Gastrocnemius medialis (tissue), 4 donors: Measurements from ENCODE around the gene CNIH3. TPM values are rescaled to one million over a fixed set of nuclear protein-coding genes. Genes with fewer than 3 reads are reported as not detected.

ENCODE experiments used
- ATAC-seq, 2 donors: fragments of 150-250 bp; one replicate each; pipeline ENCODE4 v1.9.1; 2016
- DNase-seq, 2 donors: peaks; one replicate each; pipeline ENCODE4 v3.0.0-alpha.2; 2019
- H3K27ac ChIP-seq, 4 donors: fragments of 200-600 bp; sonication (generic); 1 replicate in 1 of 4; 2 replicates in 3 of 4; pipeline ENCODE4 v1.5.1; 2016 to 2018; ENCODE audit warnings: mild to moderate bottlenecking in 2 of 4, moderate library complexity in 1 of 4
- H3K27me3 ChIP-seq, 3 donors: fragments of 200-600 bp; sonication (generic) in 2 of 3; 1 replicate in 1 of 3; 2 replicates in 2 of 3; pipeline versions ENCODE4 v1.5.1 to v1.6.0; 2016 to 2019; ENCODE audit warnings: mild to moderate bottlenecking in 1 of 3, moderate library complexity in 1 of 3
- H3K36me3 ChIP-seq, 2 donors: fragments of 200-600 bp; sonication (generic) in 1 of 2; one replicate each; pipeline ENCODE4 v1.5.1; 2017 to 2018
- H3K4me1 ChIP-seq, 2 donors: fragments of 200-600 bp; sonication (generic) in 1 of 2; one replicate each; pipeline ENCODE4 v1.5.1; 2016 to 2017; ENCODE audit warnings: mild to moderate bottlenecking in 2 of 2
- H3K4me3 ChIP-seq, 4 donors: fragments of 200-600 bp; sonication (generic) in 3 of 4; 1 replicate in 1 of 4; 2 replicates in 3 of 4; pipeline ENCODE4 v1.5.1; 2016 to 2019; ENCODE audit warnings: mild to moderate bottlenecking in 2 of 4
- H3K9me3 ChIP-seq, 3 donors: fragments of 200-600 bp; sonication (generic) in 2 of 3; 1 replicate in 1 of 3; 2 replicates in 2 of 3; pipeline ENCODE4 v1.5.1; 2016 to 2019
- CTCF ChIP-seq, 5 experiments: fragments of 450-650 bp in 3 of 5; fragments of 200-600 bp in 2 of 5; sonication (generic) in 2 of 5; IDR thresholded peaks in 4 of 5; conservative IDR thresholded peaks in 1 of 5; 1 replicate in 4 of 5; 2 replicates in 1 of 5; pipeline ENCODE4 v1.5.1; 2016 to 2019; ENCODE audit warnings: antibody characterized with exemption in 5 of 5, mild to moderate bottlenecking in 3 of 5, moderate library complexity in 3 of 5
- POLR2A ChIP-seq, 2 donors: fragments of 450-650 bp; IDR thresholded peaks; one replicate each; pipeline ENCODE4 v1.6.1; 2017; ENCODE audit warnings: antibody characterized with exemption in 2 of 2, mild to moderate bottlenecking in 2 of 2, moderate library complexity in 2 of 2
- in situ Hi-C, 4 donors: fragments of 200-750 bp; cut with MboI; loops; one replicate each; pipeline versions ENCODE4 v1.15.0 to v1.8.0; 2017; ENCODE audit warnings: low sequenced_read_pairs in 4 of 4
- intact Hi-C: fragments of 100-400 bp; cut with DNase I; formaldehyde crosslinking; loops from one replicate; pipeline ENCODE4 v1.15.1; 2023; ENCODE audit warnings: low total_unique reads
- total RNA-seq, 4 donors: library from RNA; depleted of rRNA; stranded (reverse); fragments of >200 nt; gene quantifications; one replicate each; pipeline versions ENCODE4 v1.1.0 to v1.2.3, GENCODE V29; 2016

CNIH3 gene
- total RNA-seq, 4 donors from 2014 or later, result 0.95 to 1.6 (median 1.5) TPM; not detected in 1

GRCh38 chr1:224731633-224732032, 115.5 kb downstream of the CNIH3 start:
- no peak overlapping the region for H3K27ac ChIP-seq
- in situ Hi-C loops, result no loop called here
- H3K4me1 ChIP-seq, result peaks cover 9 to 13% of the 10 kb centered on the region in 2 donors
- DNase-seq (no peak), ATAC-seq (no peak)
- intact Hi-C loops, result no loop called here
- no peak overlapping the region for H3K4me3 ChIP-seq
- no peaks in the 10 kb centered on the region for H3K36me3 ChIP-seq
- H3K27me3 ChIP-seq, result no peaks in the 10 kb centered on the region
- TF ChIP-seq POLR2A (IDR thresholded peaks at IDR 0.05) (no peak), CTCF (IDR thresholded peaks at IDR 0.05 in 4 of 5, conservative IDR thresholded peaks at IDR 0.05 in 1 of 5) (no peak)
- H3K9me3 ChIP-seq, result no peaks in the 10 kb centered on the region

GRCh38 chr1:224732377-224733026, 116.4 kb downstream of the CNIH3 start:
- DNase-seq (no peak), ATAC-seq (peak in 1 of 2 donors; percentile 39)
- Histone ChIP-seq H3K4me1 (peaks cover 9 to 13% of the 10 kb centered on the region in 2 donors), H3K36me3 (no peaks in the 10 kb centered on the region), H3K9me3 (no peaks in the 10 kb centered on the region), H3K27me3 (no peaks in the 10 kb centered on the region), H3K27ac (peak overlapping the region; percentile 38 to 71 (median 52)), H3K4me3 (no peak overlapping the region)
- intact Hi-C loops (no loop called here), in situ Hi-C loops (no loop called here)
- TF ChIP-seq POLR2A (IDR thresholded peaks at IDR 0.05), result no peak
- no peak for TF ChIP-seq CTCF (IDR thresholded peaks at IDR 0.05 in 4 of 5, conservative IDR thresholded peaks at IDR 0.05 in 1 of 5)

- ATAC-seq (peak; percentile 73 to 76), DNase-seq (peak; percentile 9 to 30)
- intact Hi-C loops (no loop called here), in situ Hi-C loops (no loop called here)
- Histone ChIP-seq H3K27ac (peak overlapping the region; percentile 38 to 71 (median 52)), H3K9me3 (no peaks in the 10 kb centered on the region), H3K4me1 (peaks cover 9 to 13% of the 10 kb centered on the region in 2 donors), H3K27me3 (no peaks in the 10 kb centered on the region), H3K36me3 (no peaks in the 10 kb centered on the region), H3K4me3 (no peak overlapping the region)
- TF ChIP-seq POLR2A (IDR thresholded peaks at IDR 0.05) (peak in 1 of 2 donors; percentile 41), CTCF (IDR thresholded peaks at IDR 0.05 in 4 of 5, conservative IDR thresholded peaks at IDR 0.05 in 1 of 5) (no peak)
Observed at GRCh38 chr1:224733027-224733911, 117.2 kb downstream of the CNIH3 start.

GRCh38 chr1:224734261-224734935, 118.3 kb downstream of the CNIH3 start:
- intact Hi-C loops, result no loop called here

More at GRCh38 chr1:224734261-224734935, 118.3 kb downstream of the CNIH3 start:
- in situ Hi-C loops, result no loop called here
- H3K4me1 ChIP-seq, result peaks cover 9 to 13% of the 10 kb centered on the region in 2 donors
- no peaks in the 10 kb centered on the region for H3K27me3 ChIP-seq
- TF ChIP-seq CTCF (IDR thresholded peaks at IDR 0.05 in 4 of 5, conservative IDR thresholded peaks at IDR 0.05 in 1 of 5), result no peak
- no peak for TF ChIP-seq POLR2A (IDR thresholded peaks at IDR 0.05)
- no peak overlapping the region for H3K4me3 ChIP-seq
- no peaks in the 10 kb centered on the region for H3K9me3 ChIP-seq
- peak overlapping the region in 1 of 4 donors; percentile 71 for H3K27ac ChIP-seq
- DNase-seq (no peak), ATAC-seq (no peak)
- no peaks in the 10 kb centered on the region for H3K36me3 ChIP-seq
